Ovary (tissue), 9 donors: ENCODE results near the gene TMEM186. TPM values are rescaled to one million over a fixed set of nuclear protein-coding genes. Genes with fewer than 3 reads are reported as not detected.
"Not testable (repeated sequence)": the region's sequence is repeated elsewhere in the genome, so short reads cannot be mapped to it uniquely, and the experiment has no call there.

Source experiments
- DNase-seq, 5 donors: peaks; one replicate each; pipeline ENCODE4 v3.0.0-alpha.2; 2019 to 2020
- H3K27ac ChIP-seq, 2 donors: fragments of 200-600 bp; one replicate each; pipeline versions ENCODE4 v1.5.1 to v1.8.0; 2019 to 2022
- H3K27me3 ChIP-seq: fragments of 200-600 bp; one replicate; pipeline ENCODE4 v1.8.0; 2022
- H3K36me3 ChIP-seq: fragments of 200-600 bp; sonication (generic); one replicate; pipeline ENCODE4 v1.5.1; 2019
- H3K4me1 ChIP-seq: one replicate; pipeline ENCODE4 v1.8.1; 2013; ENCODE audit warnings: mild to moderate bottlenecking, moderate library complexity; ENCODE audit not compliant: insufficient read depth
- H3K4me3 ChIP-seq: fragments of 200-600 bp; sonication (generic); one replicate; pipeline ENCODE4 v1.5.1; 2017
- H3K9me3 ChIP-seq, 2 donors: fragments of 200-600 bp in 1 of 2; sonication (generic) in 1 of 2; one replicate each; pipeline versions ENCODE4 v1.5.1 to v1.8.1; 2013 to 2019; ENCODE audit warnings: mild to moderate bottlenecking in 1 of 2, moderate library complexity in 1 of 2
- EP300 ChIP-seq: sonication (generic); formaldehyde crosslinking; IDR thresholded peaks from one replicate; pipeline ENCODE4 v1.6.1; 2017; ENCODE audit warnings: antibody characterized with exemption
- POLR2A ChIP-seq: fragments of 450-650 bp; IDR thresholded peaks from one replicate; pipeline ENCODE4 v1.6.1; 2017; ENCODE audit warnings: antibody characterized with exemption, mild to moderate bottlenecking, moderate library complexity
- WGBS, 3 donors: extraction: QIAGEN DNeasy Blood & Tissue Kit in 1 of 3; methylation state at CpG; one replicate each; pipeline versions ENCODE4 v1.1.5 to v1.1.7; 2013 to 2017; 5-methylcytosine and 5-hydroxymethylcytosine counted together
- intact Hi-C, 4 donors: fragments of 100-400 bp; cut with DNase I; formaldehyde crosslinking; loops; one replicate each; pipeline versions ENCODE4 v1.11.0 to v1.15.1; 2022 to 2023
- polyA plus RNA-seq, 2 donors: library from polyadenylated mRNA; stranded (reverse); fragments of 200-250 nt in 1 of 2; fragments of 350-450 nt in 1 of 2; fragmentation: Illumina TruSeq in 1 of 2; extraction: RNeasy Lipid Tissue Mini Kit (QIAGEN cat#74804) in 1 of 2; gene quantifications; one replicate each; pipeline ENCODE4 v1.2.3, GENCODE V29; 2013 to 2014
- total RNA-seq, 7 donors: library from RNA; depleted of rRNA in 2 of 7; stranded (reverse); fragments of >200 nt in 2 of 7; fragmentation: NEBNext Ultra II Directional in 3 of 7; extraction: Animal tissue kit (Norgen Biotek cat#: 25700) in 3 of 7; gene quantifications; one replicate each; pipeline versions ENCODE4 v1.1.0 to v1.2.4, GENCODE V29; 2016 to 2023
- TF ChIP-seq, protein P1 (sequence below), 3 donors: fragments of 450-650 bp in 2 of 3; fragments of 200-600 bp in 1 of 3; IDR thresholded peaks; one replicate each; pipeline versions ENCODE4 v1.5.1 to v1.8.0; 2016 to 2022; ENCODE audit warnings: antibody characterized with exemption in 3 of 3, mild to moderate bottlenecking in 1 of 3
- donor health status: DM: no; HTN: no; CAD: no; lungs with moderate emphysema.
- donor health status: DM: no; HTN: no; CAD: no.
- donor health status: Bipolar disorder and iron deficiency.
- donor health status: DM: yes; HTN: yes; CAD: no.
- donor health status: DM: no; HTN: no; CAD: no.
- donor health status: DM: yes; HTN: yes; CAD: no.

Gene TMEM186
- total and polyA plus RNA-seq, 9 donors, result 4.9 to 11.3 (median 9.6) TPM

DNA sequence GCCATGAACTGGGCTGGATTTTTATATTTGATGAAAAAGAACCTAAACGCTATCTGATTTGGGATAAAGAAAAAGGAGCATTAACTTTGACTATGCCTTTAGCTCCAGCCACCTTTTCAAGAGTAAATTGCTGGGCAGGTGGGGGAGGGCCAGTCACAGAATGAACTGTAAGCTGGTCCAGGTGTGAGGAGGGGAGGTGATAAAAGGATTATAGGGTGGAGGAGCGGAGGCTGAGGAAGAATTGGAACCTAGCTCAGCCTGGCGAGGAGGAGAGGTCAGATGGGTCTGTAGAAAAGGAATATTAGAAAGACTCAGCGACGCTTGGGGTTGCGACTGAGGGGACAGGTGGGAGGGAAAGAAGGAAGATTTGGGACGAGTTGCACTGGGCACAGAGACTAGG is 39.4 kb upstream of the TMEM186 start:
- H3K27me3 ChIP-seq, intact Hi-C loops, DNase-seq, H3K36me3 ChIP-seq, H3K4me1 ChIP-seq, H3K9me3 ChIP-seq, H3K27ac ChIP-seq, H3K4me3 ChIP-seq: not testable (repeated sequence)
- 86 to 96% (median 86%) methylated on average over 7 of the region's 7 CpGs for WGBS, 3 donors

DNA sequence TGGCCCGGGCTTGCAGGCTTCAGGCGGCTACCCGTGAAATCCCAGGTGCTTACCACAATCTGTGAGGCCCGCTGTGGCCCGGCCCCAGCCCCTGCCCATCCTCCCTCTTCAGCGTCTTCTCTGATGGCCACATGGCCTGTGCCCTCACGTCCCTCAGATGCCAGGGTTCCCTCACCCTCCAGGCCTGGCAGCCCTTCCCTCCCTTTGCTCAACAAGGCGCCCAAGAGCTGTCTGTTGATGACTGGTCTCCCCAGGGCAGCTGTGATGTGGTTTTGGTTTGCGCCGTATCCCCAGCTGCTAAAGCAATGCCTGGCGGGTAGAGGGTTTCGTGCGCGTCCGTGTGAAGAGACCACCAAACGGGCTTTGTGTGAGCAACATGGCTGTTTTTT is 35.3 kb upstream of the TMEM186 start:
- H3K36me3 ChIP-seq, result no peaks in the 10 kb centered on the region
- H3K9me3 ChIP-seq, result no peaks in the 10 kb centered on the region
- no peak for DNase-seq
- intact Hi-C loops, result no loop called here
- no peak for TF ChIP-seq POLR2A
- TF ChIP-seq, protein P1, sequence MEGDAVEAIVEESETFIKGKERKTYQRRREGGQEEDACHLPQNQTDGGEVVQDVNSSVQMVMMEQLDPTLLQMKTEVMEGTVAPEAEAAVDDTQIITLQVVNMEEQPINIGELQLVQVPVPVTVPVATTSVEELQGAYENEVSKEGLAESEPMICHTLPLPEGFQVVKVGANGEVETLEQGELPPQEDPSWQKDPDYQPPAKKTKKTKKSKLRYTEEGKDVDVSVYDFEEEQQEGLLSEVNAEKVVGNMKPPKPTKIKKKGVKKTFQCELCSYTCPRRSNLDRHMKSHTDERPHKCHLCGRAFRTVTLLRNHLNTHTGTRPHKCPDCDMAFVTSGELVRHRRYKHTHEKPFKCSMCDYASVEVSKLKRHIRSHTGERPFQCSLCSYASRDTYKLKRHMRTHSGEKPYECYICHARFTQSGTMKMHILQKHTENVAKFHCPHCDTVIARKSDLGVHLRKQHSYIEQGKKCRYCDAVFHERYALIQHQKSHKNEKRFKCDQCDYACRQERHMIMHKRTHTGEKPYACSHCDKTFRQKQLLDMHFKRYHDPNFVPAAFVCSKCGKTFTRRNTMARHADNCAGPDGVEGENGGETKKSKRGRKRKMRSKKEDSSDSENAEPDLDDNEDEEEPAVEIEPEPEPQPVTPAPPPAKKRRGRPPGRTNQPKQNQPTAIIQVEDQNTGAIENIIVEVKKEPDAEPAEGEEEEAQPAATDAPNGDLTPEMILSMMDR (IDR thresholded peaks at IDR 0.05), result no peak
- TF ChIP-seq EP300, result no peak
- H3K27ac ChIP-seq, result no peak overlapping the region
- H3K4me1 ChIP-seq, result no peaks in the 10 kb centered on the region
- no peaks in the 10 kb centered on the region for H3K27me3 ChIP-seq
- WGBS, 3 donors, result 78 to 89% (median 79%) methylated on average over 16 of the region's 16 CpGs
- H3K4me3 ChIP-seq, result no peak overlapping the region

DNA sequence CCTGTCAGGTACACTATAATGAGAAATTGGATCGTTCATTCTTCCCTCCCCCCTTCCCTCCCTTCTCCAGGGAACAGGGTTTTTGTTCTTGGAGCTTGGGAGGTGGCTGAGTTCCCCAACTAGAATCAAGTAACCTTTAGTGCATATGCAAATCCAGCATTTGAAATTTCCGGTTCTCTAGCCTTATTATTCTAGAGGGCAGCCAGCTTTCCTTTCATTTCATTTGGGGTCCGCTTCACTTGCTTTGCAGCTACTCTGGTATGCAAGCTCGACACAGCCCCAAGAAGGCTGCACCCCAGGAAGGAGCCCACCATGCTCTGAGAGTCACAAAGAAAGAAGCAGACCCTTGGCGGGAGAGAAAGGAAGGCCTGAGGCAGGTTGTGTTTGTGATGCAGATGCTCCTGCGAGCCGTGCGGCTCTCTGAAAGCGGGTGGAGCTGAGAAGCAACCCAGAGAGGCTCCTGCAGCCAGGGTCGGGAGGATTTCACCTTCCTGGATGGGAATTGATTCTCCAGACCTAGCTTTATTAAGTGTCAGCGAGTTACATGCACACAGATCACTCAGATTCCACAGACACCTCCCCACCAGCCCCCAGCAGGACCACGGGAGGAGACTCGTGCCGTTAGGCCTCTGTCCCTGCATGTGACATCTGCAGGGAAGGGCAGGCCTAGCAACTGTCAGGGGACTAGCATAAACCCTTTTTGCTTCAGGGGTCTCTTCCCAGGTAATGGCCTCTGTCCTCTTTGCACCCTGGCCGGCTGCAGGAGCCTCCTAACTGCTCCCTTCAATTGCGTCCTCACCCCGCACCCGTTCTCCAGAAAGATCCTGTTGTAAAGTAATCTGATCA is 34.7 kb upstream of the TMEM186 start:
- intact Hi-C loops, result no loop called here
- H3K27ac ChIP-seq, result no peak overlapping the region
- H3K4me3 ChIP-seq, result no peak overlapping the region
- WGBS, 3 donors, result 79 to 84% (median 81%) methylated on average over 18 of the region's 18 CpGs
- H3K9me3 ChIP-seq, result no peaks in the 10 kb centered on the region
- TF ChIP-seq, protein P1 (IDR thresholded peaks at IDR 0.05), result no peak
- TF ChIP-seq POLR2A, result no peak
- no peak for TF ChIP-seq EP300
- no peaks in the 10 kb centered on the region for H3K36me3 ChIP-seq
- no peak for DNase-seq
- H3K27me3 ChIP-seq, result no peaks in the 10 kb centered on the region
- no peaks in the 10 kb centered on the region for H3K4me1 ChIP-seq

DNA sequence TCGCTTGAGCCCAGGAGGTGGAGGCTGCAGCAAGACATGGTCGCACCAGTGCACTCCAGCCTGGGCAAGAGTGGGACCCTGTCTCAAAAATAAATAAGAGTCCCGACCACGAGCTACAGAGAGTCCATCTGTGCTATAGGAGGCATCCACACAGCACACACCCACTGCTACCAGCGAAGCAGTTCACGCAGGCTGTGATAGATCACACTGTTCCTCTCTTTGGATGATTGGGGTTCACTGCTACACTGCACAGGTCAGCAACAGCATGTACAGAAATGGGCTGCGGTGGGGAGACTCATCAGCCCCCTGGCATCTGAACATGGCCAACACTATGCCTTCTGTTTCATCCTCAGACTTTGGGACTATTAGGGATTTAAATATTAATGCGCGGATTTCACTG is 34.0 kb upstream of the TMEM186 start:
- no peaks in the 10 kb centered on the region for H3K36me3 ChIP-seq
- no peaks in the 10 kb centered on the region for H3K27me3 ChIP-seq
- DNase-seq, result no peak
- no peaks in the 10 kb centered on the region for H3K4me1 ChIP-seq
- intact Hi-C loops, result no loop called here
- TF ChIP-seq, protein P1 (IDR thresholded peaks at IDR 0.05), result no peak
- TF ChIP-seq EP300 (no peak), POLR2A (no peak)
- H3K27ac ChIP-seq, result no peak overlapping the region
- no peak overlapping the region for H3K4me3 ChIP-seq
- no peaks in the 10 kb centered on the region for H3K9me3 ChIP-seq
- WGBS, 3 donors, result 84 to 92% (median 88%) methylated on average over 9 of the region's 9 CpGs

DNA sequence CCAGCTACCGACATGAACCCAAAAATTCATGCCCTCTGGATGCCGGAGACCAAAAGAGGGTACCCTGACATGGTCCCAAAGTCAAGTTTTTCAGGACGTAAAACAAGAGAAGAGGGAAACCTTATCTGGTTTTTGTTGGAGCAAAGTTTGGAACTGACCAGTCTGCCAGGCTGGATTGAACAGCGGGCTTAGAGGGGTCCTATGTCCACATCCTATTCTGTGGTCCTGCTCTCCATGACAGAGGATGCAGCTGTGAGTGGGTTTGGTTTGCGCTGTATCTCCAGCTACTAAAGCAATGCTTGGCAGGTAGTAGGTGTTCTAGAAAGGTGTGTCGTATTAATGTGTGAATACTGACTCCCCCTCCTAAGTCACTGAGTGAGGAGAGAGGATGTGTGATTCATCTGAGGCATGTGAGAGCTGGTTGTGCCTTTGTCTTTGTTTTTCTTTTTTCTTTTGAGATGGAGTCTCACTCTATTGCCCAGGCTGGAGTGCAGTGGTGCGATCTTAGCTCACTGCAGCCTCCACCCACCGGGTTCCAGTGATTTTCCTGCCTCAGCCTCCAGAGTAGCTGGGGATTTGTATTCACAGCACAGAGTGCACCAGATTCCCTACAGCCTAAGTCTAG is 31.2 kb upstream of the TMEM186 start:
- 93 to 95% (median 95%) methylated on average over 8 of the region's 8 CpGs for WGBS, 3 donors

More for the DNA sequence above, 31.2 kb upstream of the TMEM186 start:
- no peak for TF ChIP-seq EP300
- TF ChIP-seq, protein P1 (IDR thresholded peaks at IDR 0.05), result no peak
- TF ChIP-seq POLR2A, result no peak
- Histone ChIP-seq H3K4me1 (no peaks in the 10 kb centered on the region), H3K4me3 (no peak overlapping the region), H3K9me3 (no peaks in the 10 kb centered on the region), H3K27me3 (no peaks in the 10 kb centered on the region), H3K27ac (no peak overlapping the region), H3K36me3 (no peaks in the 10 kb centered on the region)
- intact Hi-C loops, result loop anchor here in 1 of 4 donors (5.0 kb wide), 1 partner anchor 1386 kb away; no protein-coding TSS in a partner anchor
- DNase-seq, result no peak
